ENCODE results near the gene CDC20. TPM values are rescaled to one million over a fixed set of nuclear protein-coding genes. Genes with fewer than 3 reads are reported as not detected.

CDC20 gene
- total RNA-seq, 2 experiments from 2014 or later = 182 to 184 TPM

DNA sequence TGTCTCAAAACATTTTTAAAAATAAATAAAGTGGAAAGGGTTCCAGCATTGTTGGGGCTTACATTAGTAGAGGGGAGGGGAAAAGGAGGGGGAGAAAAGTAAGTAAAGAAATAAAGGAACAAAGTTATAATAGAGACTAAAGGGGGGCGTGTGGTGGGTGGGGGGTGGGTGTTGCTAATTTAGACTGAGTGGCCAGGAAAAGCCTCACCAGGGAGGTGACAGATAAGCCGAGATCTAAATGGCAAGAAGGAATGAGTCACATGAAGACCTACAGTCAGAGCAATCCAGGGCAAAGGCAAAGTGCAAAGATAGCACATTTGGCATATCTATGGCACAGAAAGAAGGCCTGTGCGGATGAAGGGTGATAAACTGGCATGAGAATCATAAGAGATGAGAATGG lies 13.7 kb upstream of the CDC20 start:
- Mint-ChIP-seq H3K9me3 (no peaks in the 10 kb centered on the region), H3K27ac (no peak overlapping the region), H3K36me3 (no peaks in the 10 kb centered on the region), H3K4me3 (no peak overlapping the region), H3K27me3 (peaks cover 3% of the 10 kb centered on the region), H3K4me1 (peaks cover 6% of the 10 kb centered on the region)
- no peak for DNase-seq

DNA sequence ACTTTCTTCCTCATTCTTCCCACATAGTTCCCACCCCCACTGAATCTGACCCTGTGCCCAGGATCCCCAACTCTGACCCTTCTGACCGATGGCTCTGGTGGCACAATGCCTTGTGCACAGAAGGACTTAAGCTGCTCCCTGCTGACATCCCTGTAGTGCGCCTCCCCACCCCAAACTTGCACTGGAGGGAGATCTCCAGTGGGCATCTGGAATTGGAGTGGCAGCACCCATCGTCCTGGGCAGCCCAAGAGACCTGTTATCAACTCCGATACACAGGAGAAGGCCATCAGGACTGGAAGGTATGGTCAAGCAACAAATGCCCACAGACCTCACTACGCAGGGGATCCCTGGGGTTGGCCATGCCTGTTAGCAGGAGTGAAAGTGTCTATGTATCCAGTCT lies 12.1 kb upstream of the CDC20 start:
- peaks cover 9% of the 10 kb centered on the region for H3K4me1 Mint-ChIP-seq
- peaks cover 3% of the 10 kb centered on the region for H3K27me3 Mint-ChIP-seq
- H3K4me3 Mint-ChIP-seq = no peak overlapping the region
- no peak for DNase-seq
- no peaks in the 10 kb centered on the region for H3K9me3 Mint-ChIP-seq
- no peak overlapping the region for H3K27ac Mint-ChIP-seq
- H3K36me3 Mint-ChIP-seq = no peaks in the 10 kb centered on the region

DNA sequence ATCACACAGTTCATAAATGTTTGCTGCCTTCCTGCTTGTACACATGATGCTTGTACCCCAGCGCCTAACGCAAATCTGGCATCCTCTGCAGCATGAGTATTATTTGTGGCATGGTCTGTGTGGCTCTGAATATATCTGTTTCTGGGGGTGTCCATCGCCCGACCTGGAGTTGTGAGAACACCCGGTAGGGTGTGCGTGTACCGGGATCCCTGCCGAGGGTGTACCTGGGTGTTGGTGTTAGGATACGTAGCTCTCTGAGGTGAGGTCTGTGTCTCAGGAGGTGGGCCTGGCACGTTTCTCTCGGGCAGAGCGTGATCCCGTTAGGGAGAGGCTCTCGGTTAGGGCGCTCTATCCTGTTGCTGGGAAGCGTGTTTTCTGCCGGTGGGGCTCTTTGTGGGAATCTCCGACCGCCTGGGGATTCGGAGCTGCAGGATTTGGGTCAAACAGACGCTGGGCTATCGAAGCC lies 10.4 kb upstream of the CDC20 start:
- peak overlapping the region; percentile 5 for H3K4me3 Mint-ChIP-seq
- H3K9me3 Mint-ChIP-seq = no peaks in the 10 kb centered on the region
- H3K27ac Mint-ChIP-seq = no peak overlapping the region
- no peak for DNase-seq
- H3K27me3 Mint-ChIP-seq = peaks cover 3% of the 10 kb centered on the region
- H3K4me1 Mint-ChIP-seq = peaks cover 9% of the 10 kb centered on the region
- no peaks in the 10 kb centered on the region for H3K36me3 Mint-ChIP-seq

DNA sequence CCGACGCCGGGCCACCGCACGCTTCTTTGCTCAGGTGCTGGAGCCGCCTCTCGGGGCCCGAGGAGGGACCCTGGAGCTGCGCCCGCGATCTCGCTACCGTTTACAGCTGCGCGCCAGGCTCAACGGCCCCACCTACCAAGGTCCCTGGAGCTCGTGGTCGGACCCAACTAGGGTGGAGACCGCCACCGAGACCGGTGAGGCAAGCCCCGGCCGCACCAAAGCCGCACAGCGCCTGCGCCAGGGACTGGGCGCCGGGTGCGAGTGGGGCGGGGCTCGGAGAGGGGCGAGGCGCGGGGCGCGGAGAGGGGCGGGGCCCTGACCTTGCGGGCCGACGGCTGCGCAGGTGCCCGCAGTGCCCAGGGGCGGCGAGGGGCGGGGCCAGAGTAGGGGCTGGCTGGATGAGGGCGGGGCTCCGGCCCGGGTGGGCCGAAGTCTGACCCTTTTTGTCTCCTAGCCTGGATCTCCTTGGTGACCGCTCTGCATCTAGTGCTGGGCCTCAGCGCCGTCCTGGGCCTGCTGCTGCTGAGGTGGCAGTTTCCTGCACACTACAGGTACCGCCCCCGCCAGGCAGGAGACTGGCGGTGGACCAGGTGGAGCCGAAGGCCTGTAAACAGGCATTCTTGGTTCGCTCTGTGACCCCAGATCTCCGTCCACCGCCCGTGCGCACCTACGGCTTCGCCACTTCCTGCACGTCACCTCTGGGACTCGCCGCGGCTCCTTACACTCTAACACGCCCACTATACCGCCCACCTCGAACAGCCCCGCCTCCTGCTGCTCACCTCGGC lies 9.8 kb upstream of the CDC20 start:
- peak; percentile 71 for DNase-seq
- Mint-ChIP-seq H3K4me1 (peaks cover 9% of the 10 kb centered on the region), H3K9me3 (no peaks in the 10 kb centered on the region), H3K4me3 (peak overlapping the region; percentile 69), H3K36me3 (no peaks in the 10 kb centered on the region), H3K27ac (peak overlapping the region; percentile 73), H3K27me3 (peaks cover 3% of the 10 kb centered on the region)

DNA sequence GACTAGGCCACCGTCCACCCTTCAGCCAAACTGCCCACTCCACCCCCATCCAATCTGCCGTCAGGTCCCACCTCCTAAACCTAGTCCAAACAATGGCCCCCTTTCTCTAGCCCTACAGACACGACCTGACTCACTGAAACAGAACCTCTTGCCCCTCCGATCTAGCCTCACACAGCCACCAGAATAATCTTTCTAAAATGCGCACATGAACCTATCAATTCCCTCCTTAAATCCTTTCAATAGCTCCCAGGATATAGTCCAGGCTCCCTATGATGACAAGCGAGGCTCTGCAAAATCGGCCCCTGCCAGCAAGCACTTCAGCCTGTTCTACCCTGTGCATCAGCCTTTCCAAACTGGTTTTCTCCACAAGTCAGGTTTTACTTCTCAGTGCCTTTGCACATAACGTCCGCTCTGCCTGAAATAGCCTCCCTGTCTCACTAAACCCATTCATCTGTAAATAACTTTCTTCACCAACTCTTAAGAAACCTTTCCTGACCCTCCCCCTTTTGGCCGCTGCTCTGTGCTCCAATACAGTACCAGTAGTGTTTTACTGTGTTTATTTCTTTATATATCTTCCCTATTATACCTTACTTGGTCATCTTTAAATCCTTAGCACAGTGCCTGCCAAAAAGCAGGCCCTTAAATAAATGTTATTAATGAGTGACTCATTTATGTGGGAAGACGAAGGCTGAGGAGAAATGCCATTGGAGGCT lies 9.0 kb upstream of the CDC20 start:
- no peaks in the 10 kb centered on the region for H3K9me3 Mint-ChIP-seq
- H3K36me3 Mint-ChIP-seq = peaks cover 3% of the 10 kb centered on the region
- peak overlapping the region; percentile 73 for H3K27ac Mint-ChIP-seq
- H3K4me1 Mint-ChIP-seq = peaks cover 9% of the 10 kb centered on the region
- no peak for DNase-seq
- peaks cover 3% of the 10 kb centered on the region for H3K27me3 Mint-ChIP-seq
- H3K4me3 Mint-ChIP-seq = peak overlapping the region; percentile 69

DNA sequence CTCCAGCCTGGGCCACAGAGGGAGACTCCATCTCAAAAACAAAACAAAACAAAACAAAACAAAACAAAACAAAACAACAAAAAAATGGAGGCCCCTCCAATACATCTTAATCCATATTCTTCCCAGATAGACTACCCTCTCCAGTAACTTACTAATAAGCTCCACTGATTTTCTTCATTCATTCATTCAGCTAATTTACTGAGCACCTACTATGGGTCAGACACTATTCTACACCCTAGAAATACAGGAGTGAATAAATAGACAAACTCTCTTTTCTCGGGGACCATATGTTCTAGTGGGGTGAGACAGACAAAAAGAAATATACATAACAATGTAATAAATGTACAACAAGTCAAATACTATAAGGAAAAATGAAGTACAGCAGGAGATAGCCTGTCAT lies 7.8 kb upstream of the CDC20 start:
- Mint-ChIP-seq H3K27ac (no peak overlapping the region), H3K4me1 (peaks cover 9% of the 10 kb centered on the region), H3K36me3 (peaks cover 3% of the 10 kb centered on the region), H3K9me3 (no peaks in the 10 kb centered on the region), H3K4me3 (no peak overlapping the region), H3K27me3 (no peaks in the 10 kb centered on the region)
- DNase-seq = no peak

DNA sequence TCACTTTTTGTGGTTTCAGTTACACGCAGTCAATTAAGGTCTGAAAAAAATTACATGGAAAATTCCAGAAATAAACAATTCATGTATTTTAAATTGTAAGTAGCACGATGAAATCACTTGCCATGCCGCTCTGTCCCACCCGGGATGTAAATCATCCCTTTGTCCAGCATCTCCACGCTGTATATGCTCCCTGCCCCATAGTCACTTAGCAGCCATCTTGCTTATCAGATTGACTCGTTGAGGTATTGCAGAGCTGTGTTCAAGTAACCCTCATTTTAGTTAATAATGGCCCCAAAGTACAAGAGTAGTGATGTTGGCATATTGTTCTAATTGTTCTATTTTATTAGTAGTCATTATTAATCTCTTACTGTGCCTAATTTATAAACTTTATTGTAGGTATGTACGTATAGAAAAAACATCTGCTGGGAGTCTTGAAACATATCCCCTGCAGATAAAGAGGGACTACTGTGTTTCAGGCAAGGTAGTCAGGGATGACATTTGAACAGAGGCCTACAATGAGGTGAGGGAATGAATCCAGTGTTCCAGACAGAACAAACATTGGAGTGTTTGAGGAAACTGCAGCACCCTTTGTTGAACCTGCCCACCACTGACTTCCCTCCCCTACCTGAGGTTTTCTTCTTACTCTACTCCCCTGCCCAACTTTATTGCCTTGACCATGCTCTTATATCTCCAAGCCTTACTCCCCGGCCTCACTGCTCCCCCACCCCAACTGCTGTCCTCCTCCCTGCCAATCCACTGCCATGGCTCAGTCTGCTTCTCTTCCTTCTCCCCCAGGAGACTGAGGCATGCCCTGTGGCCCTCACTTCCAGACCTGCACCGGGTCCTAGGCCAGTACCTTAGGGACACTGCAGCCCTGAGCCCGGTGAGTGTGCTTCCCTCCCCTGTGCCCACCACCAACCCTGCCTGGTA lies 7.1 kb upstream of the CDC20 start:
- peaks cover 9% of the 10 kb centered on the region for H3K4me1 Mint-ChIP-seq
- H3K27me3 Mint-ChIP-seq = no peaks in the 10 kb centered on the region
- H3K4me3 Mint-ChIP-seq = no peak overlapping the region
- no peak overlapping the region for H3K27ac Mint-ChIP-seq
- DNase-seq = no peak
- peaks cover 3% of the 10 kb centered on the region for H3K36me3 Mint-ChIP-seq
- H3K9me3 Mint-ChIP-seq = no peaks in the 10 kb centered on the region

DNA sequence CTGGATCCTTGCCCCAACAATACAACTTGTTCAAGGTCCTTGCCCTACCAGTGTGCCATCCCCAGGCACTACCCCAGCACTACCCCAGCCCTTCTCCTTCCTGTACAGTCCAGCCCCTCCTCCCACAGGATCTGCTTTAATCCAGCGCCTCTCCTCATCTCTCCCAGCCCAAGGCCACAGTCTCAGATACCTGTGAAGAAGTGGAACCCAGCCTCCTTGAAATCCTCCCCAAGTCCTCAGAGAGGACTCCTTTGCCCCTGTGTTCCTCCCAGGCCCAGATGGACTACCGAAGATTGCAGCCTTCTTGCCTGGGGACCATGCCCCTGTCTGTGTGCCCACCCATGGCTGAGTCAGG lies 6.5 kb upstream of the CDC20 start:
- Mint-ChIP-seq H3K9me3 (no peaks in the 10 kb centered on the region), H3K4me3 (no peak overlapping the region), H3K4me1 (peaks cover 12% of the 10 kb centered on the region), H3K36me3 (peaks cover 6% of the 10 kb centered on the region), H3K27me3 (no peaks in the 10 kb centered on the region), H3K27ac (no peak overlapping the region)
- no peak for DNase-seq

DNA sequence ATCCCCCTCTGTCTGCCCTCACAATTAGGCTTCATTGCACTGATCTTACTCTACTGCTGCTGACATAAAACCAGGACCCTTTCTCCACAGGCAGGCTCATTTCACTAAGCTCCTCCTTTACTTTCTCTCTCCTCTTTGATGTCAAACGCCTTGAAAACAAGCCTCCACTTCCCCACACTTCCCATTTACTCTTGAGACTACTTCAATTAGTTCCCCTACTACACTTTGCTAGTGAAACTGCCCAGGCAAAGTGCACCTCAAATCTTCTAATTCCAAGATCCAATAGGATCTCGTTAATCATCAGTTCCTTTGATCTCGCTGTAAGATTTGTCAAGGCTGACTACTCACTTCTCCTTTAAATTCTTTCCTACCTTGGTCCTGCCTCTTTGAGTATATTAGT lies 5.9 kb upstream of the CDC20 start:
- Mint-ChIP-seq H3K9me3 (no peaks in the 10 kb centered on the region), H3K27ac (no peak overlapping the region), H3K4me1 (peaks cover 14% of the 10 kb centered on the region), H3K4me3 (no peak overlapping the region), H3K36me3 (peaks cover 9% of the 10 kb centered on the region), H3K27me3 (no peaks in the 10 kb centered on the region)
- no peak for DNase-seq

DNA sequence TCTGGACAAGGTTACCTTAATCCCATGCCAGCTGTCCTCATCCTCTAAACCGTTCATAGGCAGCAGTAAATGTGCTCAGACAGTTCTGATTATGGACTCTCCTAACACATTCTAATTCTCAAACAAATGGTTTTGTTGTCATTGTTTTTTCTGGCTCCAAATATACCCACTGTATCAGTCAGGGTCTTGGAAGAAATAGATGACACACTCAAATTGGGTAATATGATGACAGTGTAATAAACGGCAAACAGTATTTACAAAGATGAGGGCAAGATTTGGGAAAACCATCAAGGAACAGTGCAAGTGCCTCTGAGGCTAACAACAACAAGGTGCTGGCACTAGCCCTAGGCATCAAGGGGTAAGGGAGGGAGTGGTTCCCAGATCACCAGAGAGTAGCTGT lies 4.3 kb upstream of the CDC20 start:
- H3K27ac Mint-ChIP-seq = no peak overlapping the region
- peaks cover 13% of the 10 kb centered on the region for H3K36me3 Mint-ChIP-seq
- no peaks in the 10 kb centered on the region for H3K27me3 Mint-ChIP-seq
- H3K4me1 Mint-ChIP-seq = peaks cover 12% of the 10 kb centered on the region
- no peaks in the 10 kb centered on the region for H3K9me3 Mint-ChIP-seq
- H3K4me3 Mint-ChIP-seq = no peak overlapping the region
- no peak for DNase-seq

DNA sequence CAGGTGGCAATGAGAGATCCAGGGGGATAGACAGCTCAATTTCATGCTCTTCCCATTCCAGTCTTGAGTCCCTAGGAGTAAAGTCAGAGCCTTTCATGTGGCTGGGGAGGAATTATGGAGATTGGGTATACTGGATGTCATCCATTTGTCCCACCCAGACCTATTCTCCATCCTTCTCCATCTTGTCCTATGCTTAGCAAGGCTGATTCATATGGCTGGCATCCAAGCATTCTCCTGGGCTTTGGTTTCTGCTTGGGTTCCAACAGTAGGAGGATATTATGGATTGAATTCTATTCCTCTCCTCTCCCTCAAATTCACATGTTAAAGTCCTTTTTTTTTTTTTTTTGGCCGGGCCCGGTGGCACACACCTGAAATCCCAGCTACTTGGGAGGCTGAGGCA lies 3.8 kb upstream of the CDC20 start:
- Mint-ChIP-seq H3K4me1 (peaks cover 14% of the 10 kb centered on the region), H3K4me3 (no peak overlapping the region), H3K36me3 (peaks cover 18% of the 10 kb centered on the region), H3K27ac (no peak overlapping the region), H3K27me3 (no peaks in the 10 kb centered on the region), H3K9me3 (no peaks in the 10 kb centered on the region)
- DNase-seq = no peak

DNA sequence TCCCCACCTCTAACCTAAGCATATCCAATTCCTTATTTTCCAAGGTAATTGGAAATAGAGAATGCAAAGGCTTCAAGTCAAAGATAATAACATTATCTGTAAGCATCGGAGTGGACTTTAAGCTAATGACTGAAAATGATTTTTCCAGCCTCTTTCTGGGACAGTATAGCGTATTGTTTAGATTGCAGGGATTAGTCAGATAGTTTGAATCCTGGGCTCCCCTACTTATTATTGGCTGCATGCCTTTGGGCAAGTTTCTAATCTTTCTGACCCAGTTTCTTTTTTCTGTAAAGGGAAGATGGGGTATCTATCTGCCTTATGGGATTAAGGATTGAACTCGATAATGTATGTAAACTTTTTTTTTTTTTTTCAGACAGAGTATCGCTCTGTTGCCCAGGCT lies 1.5 kb upstream of the CDC20 start:
- Mint-ChIP-seq H3K27ac (no peak overlapping the region), H3K9me3 (no peaks in the 10 kb centered on the region), H3K4me1 (peaks cover 26% of the 10 kb centered on the region), H3K36me3 (peaks cover 39% of the 10 kb centered on the region), H3K27me3 (no peaks in the 10 kb centered on the region), H3K4me3 (peak overlapping the region; percentile 90)
- DNase-seq = no peak

DNA sequence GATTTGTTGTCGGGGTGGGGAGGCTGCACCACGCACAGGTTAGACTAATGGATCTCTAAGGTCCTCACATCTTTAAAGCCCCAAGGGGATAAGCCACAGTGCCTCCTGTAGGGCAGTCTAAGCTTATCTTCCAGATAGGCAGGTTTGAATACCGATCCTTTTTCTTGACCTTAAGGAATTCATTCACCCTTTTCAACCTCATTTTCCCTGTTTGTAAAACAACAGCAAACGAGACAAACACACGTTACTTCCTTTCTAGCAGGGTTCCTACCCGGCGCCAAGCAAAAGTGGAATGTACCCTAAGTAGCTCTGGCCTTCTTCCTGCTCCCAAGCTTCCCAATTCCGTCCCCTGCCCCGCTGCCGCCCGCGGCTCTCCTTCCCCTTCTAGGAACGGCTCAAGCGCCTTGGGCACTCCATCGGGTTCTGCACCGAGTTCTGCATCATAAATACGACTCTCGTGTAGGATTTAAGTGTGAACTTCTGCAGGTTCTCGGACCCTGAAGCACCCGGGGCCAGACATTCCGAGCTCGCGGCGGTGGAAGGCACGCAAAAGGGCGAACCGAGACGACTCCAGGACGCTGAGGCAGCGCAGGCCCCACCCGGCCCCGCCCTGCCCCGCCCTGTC lies 548 bp upstream of the CDC20 start:
- peak overlapping the region; percentile 90 for H3K4me3 Mint-ChIP-seq
- H3K4me1 Mint-ChIP-seq = peaks cover 26% of the 10 kb centered on the region
- peak; percentile 25 for DNase-seq
- H3K27ac Mint-ChIP-seq = peak overlapping the region; percentile 82
- peaks cover 46% of the 10 kb centered on the region for H3K36me3 Mint-ChIP-seq
- H3K27me3 Mint-ChIP-seq = no peaks in the 10 kb centered on the region
- no peaks in the 10 kb centered on the region for H3K9me3 Mint-ChIP-seq

DNA sequence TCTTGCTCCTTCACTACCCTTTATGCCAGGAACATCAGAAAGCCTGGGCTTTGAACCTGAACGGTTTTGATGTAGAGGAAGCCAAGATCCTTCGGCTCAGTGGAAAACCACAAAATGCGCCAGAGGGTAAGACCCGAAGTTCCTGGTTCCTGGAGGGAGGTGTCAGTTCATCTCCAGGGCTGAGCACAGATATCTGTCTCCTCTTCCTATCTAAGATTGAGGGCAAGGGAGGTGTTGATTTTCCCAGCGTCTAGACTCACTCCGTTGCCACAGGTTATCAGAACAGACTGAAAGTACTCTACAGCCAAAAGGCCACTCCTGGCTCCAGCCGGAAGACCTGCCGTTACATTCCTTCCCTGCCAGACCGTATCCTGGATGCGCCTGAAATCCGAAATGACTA lies 915 bp downstream of the CDC20 start:
- DNase-seq = no peak
- Mint-ChIP-seq H3K4me1 (peaks cover 26% of the 10 kb centered on the region), H3K27me3 (no peaks in the 10 kb centered on the region), H3K27ac (peak overlapping the region; percentile 77), H3K36me3 (peaks cover 49% of the 10 kb centered on the region), H3K4me3 (peak overlapping the region; percentile 90), H3K9me3 (no peaks in the 10 kb centered on the region)

DNA sequence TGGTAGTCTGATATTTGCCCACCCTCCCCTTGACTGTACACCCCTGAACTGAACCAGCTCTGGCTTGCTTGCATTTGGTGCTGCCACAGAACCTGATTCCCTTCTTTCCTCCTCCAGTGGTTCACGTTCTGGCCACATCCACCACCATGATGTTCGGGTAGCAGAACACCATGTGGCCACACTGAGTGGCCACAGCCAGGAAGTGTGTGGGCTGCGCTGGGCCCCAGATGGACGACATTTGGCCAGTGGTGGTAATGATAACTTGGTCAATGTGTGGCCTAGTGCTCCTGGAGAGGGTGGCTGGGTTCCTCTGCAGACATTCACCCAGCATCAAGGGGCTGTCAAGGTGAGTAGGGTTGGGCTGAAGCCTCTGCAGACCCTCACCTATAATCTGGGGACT lies 1.8 kb downstream of the CDC20 start:
- Mint-ChIP-seq H3K4me1 (peaks cover 33% of the 10 kb centered on the region), H3K9me3 (no peaks in the 10 kb centered on the region), H3K36me3 (peaks cover 52% of the 10 kb centered on the region), H3K27me3 (no peaks in the 10 kb centered on the region), H3K27ac (no peak overlapping the region), H3K4me3 (peak overlapping the region; percentile 90)
- no peak for DNase-seq

Measured in activated naive CD8-positive, alpha-beta T cell treated with anti-CD3 and anti-CD28 coated beads for 36 hours (primary cell).